ENCODE data around the gene VPS26B.
A peak's percentile ranks its signal among the peaks of the same experiment; 100 is the strongest.
"Not testable (repeated sequence)": the region's sequence is repeated elsewhere in the genome, so short reads cannot be mapped to it uniquely, and the experiment has no call there.

Gene VPS26B

DNA sequence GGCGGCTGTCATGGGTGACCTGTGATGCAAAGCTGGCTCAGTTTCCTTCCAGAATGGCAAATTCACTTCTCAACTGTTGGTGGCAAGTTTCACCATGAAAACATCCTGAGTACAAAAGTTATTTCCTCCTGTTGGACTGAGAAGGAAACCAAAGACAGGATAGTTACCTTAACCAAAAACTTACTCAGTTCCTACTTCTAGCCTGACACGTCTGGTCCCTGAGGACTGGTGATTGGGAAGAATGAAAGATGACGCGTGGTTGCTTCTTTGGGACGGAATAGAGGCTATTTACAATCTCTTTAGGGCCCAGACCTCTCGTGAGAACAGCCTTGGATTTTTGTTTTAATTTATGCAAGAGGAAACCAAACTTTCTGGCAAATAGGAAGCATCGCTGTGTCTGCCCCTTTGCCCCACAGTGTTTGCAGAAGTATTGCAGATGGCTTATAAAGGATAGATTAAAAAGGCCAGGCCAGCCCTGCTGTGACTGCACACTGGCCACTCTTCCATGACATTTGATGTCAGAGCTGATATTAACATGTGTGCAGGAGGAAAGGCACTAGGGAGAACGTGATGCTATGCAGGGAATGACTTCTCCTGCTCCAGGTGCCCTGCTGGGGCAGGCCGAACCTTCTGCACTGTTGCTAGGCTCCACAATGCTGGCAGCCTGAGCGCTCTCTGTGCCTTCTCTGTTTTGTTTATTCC lies 7.6 kb downstream of the VPS26B start:
- no peak for DNase-seq (ENCODE audit: low read depth in 2 of 2)

DNA sequence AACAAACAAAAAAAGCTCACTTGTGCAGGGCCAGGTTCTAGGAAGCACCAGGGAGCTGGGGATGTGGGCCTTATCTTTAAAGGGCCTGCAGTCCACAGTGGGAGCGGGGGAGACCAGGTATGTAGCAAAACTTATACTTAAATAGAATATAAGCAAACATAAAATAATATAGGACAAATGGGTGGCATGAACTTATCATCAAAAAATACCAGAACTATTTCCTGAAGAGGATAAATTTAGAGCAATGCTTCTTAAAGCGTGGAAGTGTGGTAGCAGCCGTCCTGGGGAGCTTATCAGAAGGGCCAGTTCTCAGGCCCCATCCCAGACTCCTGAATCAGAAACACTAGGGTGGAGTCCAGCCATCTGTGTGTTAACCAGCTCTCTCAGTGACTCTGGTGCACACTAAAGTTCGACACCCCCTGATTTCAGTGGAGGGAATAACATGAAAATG lies 9.3 kb downstream of the VPS26B start:
- no peak for DNase-seq (ENCODE audit: low read depth in 2 of 2)

DNA sequence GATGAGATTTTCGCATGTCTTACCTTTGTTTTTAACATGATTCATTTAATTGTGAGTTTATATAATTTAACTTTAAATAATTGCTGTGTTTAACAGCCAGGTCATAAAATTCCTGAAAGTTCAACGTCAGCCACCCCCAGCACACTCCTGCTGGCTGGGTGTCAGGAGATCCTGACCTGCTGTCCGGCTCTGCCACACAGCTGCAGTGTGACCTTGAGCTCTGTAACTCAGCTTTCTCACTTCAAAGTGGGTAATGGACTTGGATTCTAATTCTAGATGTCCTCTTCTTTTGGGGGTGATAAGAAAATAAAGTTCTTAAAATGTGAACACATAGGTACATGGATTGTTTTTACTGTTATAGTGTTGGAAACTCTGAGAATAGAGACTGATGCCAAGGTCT lies 10.9 kb downstream of the VPS26B start:
- no peak for DNase-seq (ENCODE audit: low read depth in 2 of 2)

DNA sequence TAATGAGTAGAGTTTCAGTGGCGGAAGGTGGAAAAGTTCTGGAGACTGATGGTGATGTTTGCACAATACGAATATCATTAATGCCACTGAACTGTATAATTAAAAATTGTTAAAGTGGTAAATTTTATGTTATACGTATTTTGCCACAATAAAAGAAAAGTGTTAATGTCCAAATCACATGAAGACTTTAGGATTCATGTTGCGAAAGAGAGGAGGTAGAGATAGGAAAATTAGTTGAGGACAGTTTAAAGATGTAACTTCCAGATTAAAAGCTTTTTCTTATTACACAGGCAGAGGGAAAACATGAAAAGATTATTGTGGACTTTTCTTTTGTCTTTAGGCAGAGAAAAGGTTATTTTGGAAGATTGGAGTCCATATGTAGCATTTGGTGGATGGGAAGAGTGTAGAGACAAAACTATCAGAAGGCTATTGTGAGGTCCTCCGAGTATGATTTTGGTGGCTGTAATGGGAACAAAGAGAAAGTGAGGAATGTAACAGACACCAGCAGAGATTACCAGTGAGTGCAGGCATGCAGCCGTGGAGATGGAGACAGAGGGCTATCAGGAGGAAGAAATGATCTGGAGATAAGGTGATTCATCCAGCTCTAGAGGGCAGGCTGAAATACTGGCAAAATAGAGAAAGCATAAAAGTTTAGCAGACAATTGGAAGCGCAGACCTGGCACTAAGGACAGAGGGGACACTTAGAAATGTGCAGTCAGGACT lies 12.5 kb downstream of the VPS26B start:
- DNase-seq (ENCODE audit: low read depth in 2 of 2), result no peak

DNA sequence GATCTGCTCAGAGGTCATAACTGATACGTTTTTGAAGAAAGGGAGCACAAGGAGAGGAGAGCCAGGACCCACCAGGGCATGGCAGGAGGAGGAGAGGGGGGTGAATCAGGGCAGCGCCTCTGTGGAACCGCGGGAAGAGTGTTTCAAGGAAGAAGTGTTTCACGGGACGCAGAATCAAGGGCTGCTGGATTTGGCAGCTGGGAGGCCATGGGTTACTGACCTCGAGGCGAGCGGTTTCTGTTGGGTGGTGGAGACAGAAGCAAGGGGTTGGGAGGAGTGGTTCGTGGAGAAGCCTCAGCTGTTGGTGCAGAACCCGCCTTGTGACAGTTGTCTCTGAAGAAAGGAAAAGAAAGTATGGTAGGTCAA lies 13.1 kb downstream of the VPS26B start:
- DNase-seq (ENCODE audit: low read depth in 2 of 2), result no peak

DNA sequence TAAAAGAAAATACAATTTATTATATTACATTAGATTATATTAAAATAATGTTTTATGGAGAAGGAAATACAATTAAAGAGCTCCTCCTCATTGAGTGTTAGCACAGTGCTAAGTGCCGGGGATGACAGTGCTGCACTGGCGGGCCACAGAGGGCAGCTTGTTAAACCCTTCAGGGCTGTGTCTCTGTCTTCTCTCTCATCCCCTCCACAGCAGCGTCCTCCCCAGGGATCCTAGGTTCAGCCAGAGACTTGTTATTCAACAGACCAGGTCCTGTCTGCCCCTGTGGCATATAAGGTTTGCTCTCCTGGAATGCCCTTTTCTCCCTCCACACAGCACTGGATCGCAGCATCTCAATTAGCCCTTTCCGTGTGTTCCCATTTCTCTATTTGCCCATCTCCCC lies 14.5 kb downstream of the VPS26B start:
- DNase-seq (ENCODE audit: low read depth in 2 of 2), result no peak

DNA sequence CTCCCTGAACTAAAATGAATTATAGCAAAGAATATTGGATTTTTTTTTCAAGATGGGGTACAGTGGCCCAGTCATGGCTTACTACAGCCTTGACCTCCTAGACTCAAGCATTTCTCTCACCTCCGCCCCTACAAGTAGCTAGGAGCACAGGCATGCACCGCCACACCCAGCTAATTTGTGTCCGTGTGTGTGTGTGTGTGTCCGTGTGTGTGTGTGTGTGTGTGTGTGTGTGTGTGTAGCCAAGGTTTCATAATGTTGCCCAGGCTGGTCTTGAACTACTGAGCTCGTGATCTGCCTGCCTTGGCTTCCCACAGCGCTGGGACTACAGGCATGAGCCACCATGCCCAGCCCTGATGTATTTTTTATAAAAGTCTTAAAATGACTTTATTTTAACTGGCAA lies 16.1 kb downstream of the VPS26B start:
- DNase-seq (ENCODE audit: low read depth in 2 of 2), result no peak

DNA sequence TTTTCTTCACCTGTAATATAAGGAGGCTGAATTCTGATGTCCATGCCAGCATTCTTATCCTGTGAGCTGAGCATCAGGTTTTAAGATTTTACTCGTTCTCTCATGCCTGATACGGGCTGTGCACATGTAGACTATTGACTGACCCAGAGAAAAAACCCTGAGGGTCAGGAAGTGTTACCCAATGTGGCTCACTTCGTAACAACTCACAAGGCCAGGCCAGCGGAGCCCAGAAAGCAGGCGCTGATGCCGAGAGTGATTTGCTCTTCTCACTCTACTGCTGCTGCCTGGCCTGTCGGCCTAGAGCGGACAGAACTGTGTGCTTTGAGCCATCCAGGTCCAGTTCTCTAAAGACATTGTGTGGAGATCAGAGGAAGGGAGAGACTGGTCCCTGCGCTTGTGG lies 17.9 kb downstream of the VPS26B start:
- DNase-seq (ENCODE audit: low read depth in 2 of 2), result no peak

DNA sequence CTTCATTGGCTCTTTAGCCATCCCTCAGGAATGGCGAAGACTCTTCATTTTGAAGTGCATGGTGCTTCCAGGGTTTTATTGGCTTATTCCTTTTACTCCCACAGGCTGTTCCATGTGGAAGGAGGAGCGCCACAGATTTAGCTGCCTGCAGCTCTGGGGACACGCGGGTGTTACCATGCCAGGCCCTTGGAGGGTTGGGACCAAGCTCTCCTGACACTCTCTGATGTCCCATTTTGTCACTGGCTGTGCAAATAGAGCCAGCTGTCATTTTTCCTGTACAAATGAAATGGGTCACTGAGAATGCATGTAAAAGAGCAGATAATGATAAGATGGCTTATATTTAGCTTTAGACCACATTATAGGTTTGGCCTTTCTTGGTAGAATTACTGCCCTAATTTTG lies 19.4 kb downstream of the VPS26B start:
- no peak for DNase-seq (ENCODE audit: low read depth in 2 of 2)

DNA sequence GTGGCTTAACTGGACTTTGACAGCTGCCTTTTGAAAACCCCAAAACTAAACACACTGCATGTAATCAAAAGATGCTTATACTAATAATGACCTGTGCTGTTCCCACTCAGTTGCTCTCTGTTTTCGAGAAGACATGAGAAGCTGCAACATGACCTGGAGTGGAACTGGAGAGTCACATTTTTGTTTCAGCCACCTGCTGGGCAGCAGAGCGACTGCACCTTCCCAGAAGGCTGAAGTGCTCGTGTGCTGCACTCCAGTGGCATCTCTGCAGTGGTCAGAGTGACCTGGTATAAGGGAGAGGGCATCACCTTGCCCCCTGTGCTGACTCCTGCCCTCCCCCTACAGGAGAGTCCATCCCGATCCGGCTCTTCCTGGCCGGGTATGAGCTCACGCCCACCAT lies 20.1 kb downstream of the VPS26B start:
- DNase-seq (ENCODE audit: low read depth in 2 of 2), result no peak

DNA sequence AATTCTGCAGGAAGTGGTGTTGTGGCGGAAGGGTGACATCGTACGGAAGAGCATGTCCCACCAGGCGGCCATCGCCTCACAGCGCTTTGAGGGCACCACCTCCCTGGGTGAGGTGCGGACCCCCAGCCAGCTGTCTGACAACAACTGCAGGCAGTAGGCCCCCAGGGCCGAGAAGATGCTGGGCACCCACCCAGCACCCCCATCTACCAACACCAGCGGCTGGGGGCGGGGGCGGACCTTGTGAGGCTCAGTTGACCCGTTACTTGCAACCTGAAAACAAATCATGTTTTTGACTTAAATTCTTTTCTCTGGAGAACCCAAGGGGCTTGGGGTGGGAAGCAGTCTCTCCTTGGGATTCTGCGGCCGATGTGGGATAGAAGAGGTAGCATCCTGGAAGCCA lies 21.0 kb downstream of the VPS26B start:
- no peak for DNase-seq (ENCODE audit: low read depth in 2 of 2)

DNA sequence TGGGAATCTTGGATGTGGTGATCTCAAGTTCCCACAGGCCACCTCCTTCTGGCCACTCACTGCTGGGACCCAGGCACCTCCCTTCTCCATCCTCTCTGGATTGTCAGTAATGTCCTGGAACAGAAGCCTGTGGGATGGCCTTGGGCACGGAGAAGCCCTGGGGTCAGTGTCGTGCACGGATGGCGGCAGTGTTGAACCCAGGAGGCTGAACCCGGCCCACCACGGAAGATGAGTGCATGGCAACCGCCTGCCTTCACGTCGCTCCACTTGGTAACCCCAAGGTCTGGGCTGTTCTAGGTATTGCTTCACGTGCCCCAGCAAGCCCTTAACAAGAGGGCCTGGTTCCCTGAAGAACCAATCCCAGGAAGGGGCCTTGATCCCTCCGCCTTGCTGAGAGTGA lies 21.6 kb downstream of the VPS26B start:
- no peak for DNase-seq (ENCODE audit: low read depth in 2 of 2)

DNA sequence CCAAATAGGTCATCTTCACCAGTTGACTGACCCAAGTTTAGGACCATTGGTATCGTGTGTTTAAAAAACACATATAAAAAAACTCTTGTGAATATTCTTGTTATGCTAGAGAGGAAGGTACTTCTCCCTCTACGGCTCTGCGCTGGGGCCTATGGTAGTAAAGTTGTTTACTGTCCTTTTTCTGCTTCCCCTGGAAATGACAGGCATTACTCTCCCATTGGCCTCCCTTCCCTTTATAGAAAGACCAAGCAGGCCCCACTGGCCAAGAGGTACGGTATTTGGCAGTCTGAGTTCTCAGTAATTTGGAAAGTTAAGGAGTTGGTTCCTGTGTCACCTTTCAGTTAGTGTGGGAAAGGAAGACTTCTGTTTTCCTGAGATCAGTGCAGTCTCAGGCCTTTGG lies 22.2 kb downstream of the VPS26B start:
- DNase-seq (ENCODE audit: low read depth in 2 of 2), result no peak

DNA sequence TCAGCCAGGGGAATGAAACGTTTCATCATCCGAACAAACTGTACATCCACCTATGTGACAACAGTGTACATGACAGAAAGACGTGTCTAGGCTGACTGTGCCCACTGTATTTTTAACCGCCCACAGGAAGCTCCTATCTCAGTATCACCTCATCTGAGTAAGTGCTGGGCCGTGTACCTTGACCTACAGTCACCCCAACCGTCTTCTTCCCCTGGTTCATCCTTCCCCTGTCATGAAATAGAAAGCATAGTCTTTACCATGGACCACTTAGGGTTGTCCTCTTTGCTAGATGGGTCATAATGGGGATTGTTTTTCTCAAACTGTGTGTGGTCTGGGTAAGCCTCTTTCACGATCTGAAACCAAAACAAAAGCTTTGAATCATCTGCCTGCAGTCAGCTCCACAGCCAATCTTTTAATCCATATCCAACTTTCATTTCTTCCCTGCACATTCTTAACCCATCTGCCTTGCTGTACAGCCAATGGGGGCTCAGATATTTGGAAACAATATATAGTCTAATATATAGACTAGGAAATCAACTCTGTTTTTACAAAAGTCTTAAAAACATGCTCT lies 24.5 kb downstream of the VPS26B start:
- no peak for DNase-seq (ENCODE audit: low read depth in 2 of 2)

DNA sequence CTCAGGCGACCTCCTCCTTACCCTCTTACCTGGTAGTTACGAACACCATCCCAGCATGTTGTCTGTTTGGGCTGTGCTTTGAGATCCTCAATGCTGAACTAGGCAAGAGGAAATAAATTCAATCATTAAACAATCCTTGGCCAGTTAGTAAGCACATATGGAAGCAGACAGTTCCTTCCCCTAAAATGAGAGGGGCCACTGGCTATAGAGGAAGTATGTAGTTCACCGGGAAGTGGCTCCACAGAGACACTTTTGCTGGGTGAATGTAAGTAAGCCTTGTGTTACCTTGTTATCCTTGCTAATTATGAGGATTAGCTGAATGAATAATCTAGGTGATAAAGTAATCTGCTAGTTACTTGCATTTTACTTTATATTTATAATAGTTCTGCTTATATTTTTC lies 25.8 kb downstream of the VPS26B start:
- no peak for DNase-seq (ENCODE audit: low read depth in 2 of 2)

DNA sequence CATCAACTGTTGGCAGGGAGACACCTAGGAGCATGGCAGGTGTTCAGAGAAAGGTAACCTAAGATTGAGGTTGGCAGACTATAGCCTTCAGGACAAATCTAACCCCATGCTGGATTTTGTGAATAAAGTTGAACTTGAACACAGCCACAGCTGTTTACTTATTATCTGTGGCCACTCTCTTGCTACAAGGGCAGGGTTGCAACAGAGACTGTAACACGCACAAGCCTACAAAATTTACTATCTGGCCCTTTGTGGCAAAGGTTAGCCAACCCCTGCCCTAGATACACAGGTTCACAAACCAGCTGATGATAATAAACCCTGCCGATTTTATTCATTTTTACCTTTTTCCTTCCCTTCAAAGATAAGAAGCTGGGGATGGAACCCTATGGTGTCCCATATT lies 26.2 kb downstream of the VPS26B start:
- no peak for DNase-seq (ENCODE audit: low read depth in 2 of 2)

DNA sequence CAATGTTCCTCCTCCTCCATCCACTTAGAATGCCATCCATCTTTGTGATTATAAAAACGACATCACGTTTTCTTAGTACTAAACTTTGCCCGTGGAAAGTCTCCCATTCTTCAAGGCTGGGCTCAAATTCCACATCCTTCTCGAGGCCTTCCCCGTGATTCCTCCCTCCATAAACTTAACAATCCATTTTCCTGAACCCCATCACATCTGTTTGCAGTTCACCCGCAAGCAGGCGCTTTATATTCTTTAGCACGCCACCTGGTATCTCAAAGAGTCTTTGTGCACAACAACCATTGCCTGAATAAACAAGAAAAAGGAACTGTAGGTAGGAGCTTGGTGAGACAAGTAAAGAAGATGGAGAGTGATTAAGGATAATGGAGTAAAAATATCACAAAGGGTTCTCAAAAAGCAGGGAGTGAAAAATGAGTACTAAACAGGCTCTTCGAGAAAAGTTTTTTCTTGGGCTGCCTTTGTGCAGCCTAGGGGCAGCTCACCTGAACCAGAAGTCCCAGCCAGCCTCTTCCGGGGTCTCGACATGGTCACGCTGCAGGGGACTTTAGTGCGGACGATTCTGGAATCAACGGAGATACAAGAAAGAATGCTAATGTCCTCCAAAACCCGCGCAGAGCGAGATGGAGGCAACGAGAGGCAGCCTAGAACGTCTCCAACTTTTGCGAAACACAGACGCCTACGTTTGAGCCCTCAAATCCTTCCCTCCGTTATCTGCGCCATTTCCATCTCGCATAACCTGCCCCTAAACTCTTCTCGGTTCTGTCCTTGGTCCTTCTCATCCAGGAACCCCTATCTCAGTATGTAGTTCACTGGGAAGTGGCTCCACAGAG lies 28.1 kb downstream of the VPS26B start:
- no peak for DNase-seq (ENCODE audit: low read depth in 2 of 2)

DNA sequence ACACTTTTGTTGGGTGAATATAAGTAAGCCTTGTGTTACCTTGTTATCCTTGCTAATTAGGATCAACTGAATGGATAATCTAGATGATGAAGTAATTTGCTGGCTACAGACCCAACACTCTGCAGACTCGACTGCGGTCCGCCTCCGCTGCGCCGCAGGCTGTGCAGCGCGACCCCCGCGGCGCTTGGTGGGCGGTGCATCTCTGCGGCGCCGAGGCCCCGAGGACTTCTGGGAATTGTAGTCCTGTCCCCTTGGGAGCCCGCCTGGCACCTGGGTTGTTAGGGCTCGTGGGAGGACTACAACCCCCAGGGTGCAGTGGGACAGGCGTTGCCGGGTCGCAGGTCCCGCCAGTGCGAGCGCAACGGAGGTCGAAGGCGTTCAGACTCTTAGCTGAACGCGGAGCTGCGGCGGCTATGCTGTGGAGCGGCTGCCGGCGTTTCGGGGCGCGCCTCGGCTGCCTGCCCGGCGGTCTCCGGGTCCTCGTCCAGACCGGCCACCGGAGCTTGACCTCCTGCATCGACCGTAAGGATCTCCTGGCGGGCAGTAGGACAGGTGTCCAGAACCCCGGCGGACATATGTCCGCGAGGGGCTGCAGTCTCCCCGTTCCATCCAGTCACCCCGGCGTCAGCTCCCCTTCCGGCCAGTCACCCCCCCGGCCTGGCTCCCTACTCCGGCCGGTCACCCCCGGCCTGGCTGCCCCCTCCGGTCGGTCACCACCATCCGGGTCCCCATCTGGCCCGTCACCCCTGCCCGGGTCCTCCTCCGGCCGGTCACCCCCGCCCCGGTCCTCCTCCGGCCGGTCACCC lies 28.9 kb downstream of the VPS26B start, which contains the start of the genes ACAD8 and THYN1:
ACAD8 (plus strand) TSS at position 381 of the 806 bp plus-strand sequence; CDS start at position 414, 33 bp downstream.
THYN1 (minus strand) TSS at position 165 of the 806 bp plus-strand sequence. CDS start 470 bp downstream, outside the sequence.
- DNase-seq (ENCODE audit: low read depth in 2 of 2), result peak; percentile 93 to 94

DNA sequence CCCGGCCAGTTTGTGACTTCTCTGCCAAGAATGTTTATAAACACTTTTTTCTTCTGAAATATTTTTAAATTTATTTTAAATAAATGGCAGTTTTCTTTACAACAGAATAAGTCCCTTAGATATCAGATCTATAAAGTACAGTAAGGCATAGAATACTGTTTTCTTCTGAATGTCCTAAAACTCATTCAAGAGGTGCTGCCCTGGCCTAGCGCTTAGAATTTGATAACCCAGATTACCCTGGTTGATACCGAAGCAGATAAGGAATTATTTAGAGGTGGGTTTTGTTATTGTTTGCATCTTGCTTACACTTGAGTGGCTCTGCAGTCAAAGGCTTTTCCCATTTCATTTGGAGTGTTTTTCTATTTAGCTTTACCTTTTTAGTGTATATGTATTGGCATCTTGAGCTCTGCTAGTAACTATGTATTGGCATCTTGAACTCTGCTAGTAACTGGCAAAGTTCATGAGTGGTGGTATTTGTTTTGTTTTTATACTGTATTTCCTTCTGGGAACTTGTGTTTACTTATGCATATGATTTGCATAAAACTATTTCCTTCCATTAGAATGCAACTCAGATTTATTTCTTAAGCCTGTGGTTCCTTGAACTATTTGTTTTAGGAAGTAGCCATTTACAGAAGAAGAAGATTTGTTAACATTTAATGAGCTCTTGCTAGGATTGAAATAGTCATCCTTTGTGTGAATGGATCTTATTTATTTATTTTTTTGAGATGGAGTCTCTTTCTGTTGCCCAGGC lies 30.1 kb downstream of the VPS26B start:
- DNase-seq (ENCODE audit: low read depth in 2 of 2), result no peak

DNA sequence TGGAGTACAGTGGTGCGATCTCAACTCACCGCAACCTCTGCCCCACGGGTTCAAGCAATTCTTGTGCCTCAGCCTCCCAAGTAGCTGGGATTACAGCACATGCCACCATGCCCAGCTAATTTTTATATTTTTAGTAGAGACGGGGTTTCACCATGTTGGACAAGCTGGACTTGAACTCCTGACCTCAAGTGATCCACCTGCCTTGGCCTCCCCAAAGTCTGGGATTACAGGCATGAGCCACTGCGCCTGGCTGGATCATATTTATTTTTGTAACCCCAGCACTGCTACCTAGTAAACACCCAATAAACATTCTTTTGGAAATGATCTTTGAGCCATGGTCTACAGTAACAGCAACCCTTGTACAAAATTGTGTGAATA lies 30.7 kb downstream of the VPS26B start:
- DNase-seq (ENCODE audit: low read depth in 2 of 2), result not testable (repeated sequence)

DNA sequence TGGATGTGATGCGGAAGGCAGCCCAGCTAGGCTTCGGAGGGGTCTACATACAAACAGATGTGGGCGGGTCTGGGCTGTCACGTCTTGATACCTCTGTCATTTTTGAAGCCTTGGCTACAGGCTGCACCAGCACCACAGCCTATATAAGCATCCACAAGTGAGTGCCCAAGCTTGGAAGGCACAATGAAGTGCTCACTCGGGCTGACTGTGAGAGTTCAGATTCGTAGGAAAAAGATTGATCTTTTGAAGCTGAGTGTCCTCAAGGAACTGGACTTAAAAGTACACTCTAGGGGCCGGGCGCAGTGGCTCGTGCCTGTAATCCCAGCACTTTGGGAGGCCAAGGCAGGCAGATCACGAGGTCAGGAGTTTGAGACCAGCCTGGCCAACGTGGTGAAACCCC lies 32.6 kb downstream of the VPS26B start:
- DNase-seq (ENCODE audit: low read depth in 2 of 2), result no peak
